ENCODE results near the gene CNST.

CNST gene

GRCh38 chr1:246579818-246580217 is 13.6 kb downstream of the CNST start:
- Histone ChIP-seq H3K27me3 (no peaks in the 10 kb centered on the region), H3K9me3 (no peaks in the 10 kb centered on the region), H3K4me3 (ENCODE audit: low read depth, low read length) (no peak overlapping the region), H3K36me3 (no peaks in the 10 kb centered on the region; the same call in 1 of the 2 replicates), H3K4me1 (no peaks in the 10 kb centered on the region)
- no peak for TF ChIP-seq CTCF (IDR thresholded peaks at IDR 0.05; ENCODE audit: low read depth, low read length)
- no peak for DNase-seq

GRCh38 chr1:246580497-246581370 is 14.5 kb downstream of the CNST start:
- no peak for TF ChIP-seq CTCF (IDR thresholded peaks at IDR 0.05; ENCODE audit: low read depth, low read length)
- no peak for DNase-seq
- H3K4me1 ChIP-seq = no peaks in the 10 kb centered on the region
- no peaks in the 10 kb centered on the region for H3K27me3 ChIP-seq
- H3K36me3 ChIP-seq = no peaks in the 10 kb centered on the region; the same call in 1 of the 2 replicates
- no peak overlapping the region for H3K4me3 ChIP-seq (ENCODE audit: low read depth, low read length)
- no peaks in the 10 kb centered on the region for H3K9me3 ChIP-seq

- Histone ChIP-seq H3K4me3 (ENCODE audit: low read depth, low read length) (no peak overlapping the region), H3K4me1 (no peaks in the 10 kb centered on the region), H3K9me3 (no peaks in the 10 kb centered on the region), H3K27me3 (no peaks in the 10 kb centered on the region), H3K36me3 (no peaks in the 10 kb centered on the region; the same call in 1 of the 2 replicates)
- no peak for DNase-seq
- no peak for TF ChIP-seq CTCF (IDR thresholded peaks at IDR 0.05; ENCODE audit: low read depth, low read length)
Observed at GRCh38 chr1:246582301-246583055, 16.2 kb downstream of the CNST start.

- no peaks in the 10 kb centered on the region; the same call in 1 of the 2 replicates for H3K36me3 ChIP-seq
- H3K9me3 ChIP-seq = no peaks in the 10 kb centered on the region
- H3K4me1 ChIP-seq = no peaks in the 10 kb centered on the region
- no peak for TF ChIP-seq CTCF (IDR thresholded peaks at IDR 0.05; ENCODE audit: low read depth, low read length)
- no peak overlapping the region for H3K4me3 ChIP-seq (ENCODE audit: low read depth, low read length)
- H3K27me3 ChIP-seq = no peaks in the 10 kb centered on the region
- DNase-seq = no peak
Observed at GRCh38 chr1:246583056-246583440, 16.8 kb downstream of the CNST start.

- Histone ChIP-seq H3K36me3 (no peaks in the 10 kb centered on the region; the same call in 1 of the 2 replicates), H3K4me1 (no peaks in the 10 kb centered on the region), H3K27me3 (no peaks in the 10 kb centered on the region), H3K4me3 (ENCODE audit: low read depth, low read length) (no peak overlapping the region), H3K9me3 (no peaks in the 10 kb centered on the region)
- DNase-seq = no peak
- TF ChIP-seq CTCF (IDR thresholded peaks at IDR 0.05; ENCODE audit: low read depth, low read length) = no peak
Observed at GRCh38 chr1:246583448-246584185, 17.4 kb downstream of the CNST start.
